ENCODE data around the gene DKKL1. TPM values are rescaled to one million over a fixed set of nuclear protein-coding genes. Genes with fewer than 3 reads are reported as not detected.
A peak's percentile ranks its signal among the peaks of the same experiment; 100 is the strongest.

DKKL1 gene
- polyA plus RNA-seq, 1 donor (not counting 4 experiments of a cell fraction or from before 2014, with no cell fraction given) = not detected

DNA sequence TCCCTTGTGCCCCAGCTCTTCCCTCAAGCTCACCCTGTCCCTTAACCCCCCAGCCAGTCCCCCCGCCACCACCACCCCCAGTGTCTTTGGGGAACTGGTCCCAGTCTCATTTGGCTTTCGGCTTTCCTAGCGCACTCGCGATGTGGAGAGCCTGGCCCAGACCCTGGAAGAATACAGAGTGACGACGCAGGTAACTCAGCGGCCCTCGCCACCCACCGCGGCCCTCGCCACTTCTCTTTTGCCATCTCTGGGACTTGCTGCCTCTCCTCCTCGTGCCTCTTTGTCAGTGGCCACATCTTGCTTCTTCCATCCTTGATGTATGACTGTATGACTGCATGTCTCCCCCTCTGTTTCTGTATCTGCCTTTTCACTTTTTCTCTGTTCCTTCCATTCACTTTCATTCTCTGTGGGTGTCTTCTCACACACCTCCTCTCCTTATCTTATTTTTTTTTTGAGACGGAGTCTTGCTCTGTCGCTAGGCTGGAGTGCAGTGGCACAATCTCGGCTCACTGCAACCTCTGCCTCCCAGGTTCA, 43.9 kb downstream of the DKKL1 start:
- Histone ChIP-seq H3K9me1 (ENCODE audit: control insufficient read depth, extremely low read depth, insufficient read depth, low read length) (no peaks in the 10 kb centered on the region), H2AFZ (ENCODE audit: control insufficient read depth, low read length) (no peak overlapping the region), H3K27ac (ENCODE audit: control insufficient read depth, insufficient read depth, low read length) (no peak overlapping the region), H3K9me3 (ENCODE audit: control insufficient read depth, low read depth, low read length) (no peaks in the 10 kb centered on the region), H3K27me3 (ENCODE audit: control insufficient read depth, extremely low read depth, insufficient read depth, low read length) (no peaks in the 10 kb centered on the region), H3K4me1 (ENCODE audit: control insufficient read depth, extremely low read depth, insufficient read depth, low read length) (peaks cover 6% of the 10 kb centered on the region), H3K36me3 (ENCODE audit: control insufficient read depth in 2 of 2, extremely low read depth in 1 of 2, insufficient read depth in 2 of 2, low read length in 2 of 2) (no peaks in the 10 kb centered on the region), H3K9ac (ENCODE audit: control insufficient read depth, extremely low read depth, insufficient read depth, low read length) (no peak overlapping the region), H4K20me1 (ENCODE audit: control insufficient read depth, extremely low read depth, insufficient read depth, low read length) (no peaks in the 10 kb centered on the region), H3K4me2 (ENCODE audit: control insufficient read depth, extremely low read depth, insufficient read depth, low read depth, low read length) (no peak overlapping the region), H3K4me3 (ENCODE audit: control insufficient read depth in 2 of 3, extremely low read depth in 1 of 3, insufficient read depth in 2 of 3, low read depth in 1 of 3, low read length in 3 of 3) (no peak overlapping the region), H3K79me2 (ENCODE audit: control insufficient read depth, insufficient read depth, low read length) (no peaks in the 10 kb centered on the region)
- no peak for TF ChIP-seq EZH2 (IDR thresholded peaks at IDR 0.05; ENCODE audit: low read length)
- no peak for TF ChIP-seq CTCF (optimal IDR thresholded peaks at IDR 0.05 in 1 of 3, IDR thresholded peaks at IDR 0.05 in 1 of 3, conservative IDR thresholded peaks at IDR 0.05 in 1 of 3; ENCODE audit: extremely low read depth in 1 of 3, insufficient read depth in 2 of 3, low read length in 3 of 3)
- dilution Hi-C loops (cut with MboI; ENCODE audit: extremely low pct_ligation_motif_present, low sequenced_read_pairs) = no loop called here
- FAIRE-seq (no peak), DNase-seq (ENCODE audit: low read depth, low spot score) (no peak)

GRCh38 chr19:49408816-49409440, 45.3 kb downstream of the DKKL1 start:
- peaks cover 6% of the 10 kb centered on the region for H3K4me1 ChIP-seq (ENCODE audit: control insufficient read depth, extremely low read depth, insufficient read depth, low read length)
- peak overlapping the region; percentile 31 for H2AFZ ChIP-seq (ENCODE audit: control insufficient read depth, low read length)
- H3K36me3 ChIP-seq (ENCODE audit: control insufficient read depth in 2 of 2, extremely low read depth in 1 of 2, insufficient read depth in 2 of 2, low read length in 2 of 2) = no peaks in the 10 kb centered on the region
- dilution Hi-C loops (cut with MboI; ENCODE audit: extremely low pct_ligation_motif_present, low sequenced_read_pairs) = no loop called here
- H3K9me3 ChIP-seq (ENCODE audit: control insufficient read depth, low read depth, low read length) = no peaks in the 10 kb centered on the region
- H3K79me2 ChIP-seq (ENCODE audit: control insufficient read depth, insufficient read depth, low read length) = no peaks in the 10 kb centered on the region
- TF ChIP-seq CTCF (optimal IDR thresholded peaks at IDR 0.05 in 1 of 3, IDR thresholded peaks at IDR 0.05 in 1 of 3, conservative IDR thresholded peaks at IDR 0.05 in 1 of 3; ENCODE audit: extremely low read depth in 1 of 3, insufficient read depth in 2 of 3, low read length in 3 of 3) = no peak
- no peak for TF ChIP-seq EZH2 (IDR thresholded peaks at IDR 0.05; ENCODE audit: low read length)
- no peaks in the 10 kb centered on the region for H3K27me3 ChIP-seq (ENCODE audit: control insufficient read depth, extremely low read depth, insufficient read depth, low read length)
- H3K9me1 ChIP-seq (ENCODE audit: control insufficient read depth, extremely low read depth, insufficient read depth, low read length) = no peaks in the 10 kb centered on the region
- H3K4me2 ChIP-seq (ENCODE audit: control insufficient read depth, extremely low read depth, insufficient read depth, low read depth, low read length) = no peak overlapping the region
- FAIRE-seq = no peak
- H3K9ac ChIP-seq (ENCODE audit: control insufficient read depth, extremely low read depth, insufficient read depth, low read length) = no peak overlapping the region
- no peak for DNase-seq (ENCODE audit: low read depth, low spot score)
- no peak overlapping the region for H3K27ac ChIP-seq (ENCODE audit: control insufficient read depth, insufficient read depth, low read length)
- H3K4me3 ChIP-seq (ENCODE audit: control insufficient read depth in 2 of 3, extremely low read depth in 1 of 3, insufficient read depth in 2 of 3, low read depth in 1 of 3, low read length in 3 of 3) = no peak overlapping the region
- H4K20me1 ChIP-seq (ENCODE audit: control insufficient read depth, extremely low read depth, insufficient read depth, low read length) = no peaks in the 10 kb centered on the region

Measured in keratinocyte (primary cell).